DOHH2 (cell line): Measurements from ENCODE around the gene SLC7A9.

Experiments
- CTCF ChIP-seq: fragments of 200-600 bp; sonication (generic); IDR thresholded peaks from one replicate; pipeline ENCODE4 v1.5.1; 2014; ENCODE audit warnings: antibody characterized with exemption, mild to moderate bottlenecking, low read depth, low read length; ENCODE audit not compliant: poor library complexity, severe bottlenecking
- EZH2phosphoT487 ChIP-seq: fragments of 200-600 bp; sonication (generic); IDR thresholded peaks from 2 replicates; pipeline ENCODE4 v1.6.1; 2017; ENCODE audit warnings: borderline replicate concordance, mild to moderate bottlenecking, antibody characterized with exemption, low read length, moderate library complexity, mixed read lengths

- TF ChIP-seq CTCF (no peak), EZH2phosphoT487 (no peak)
These were observed 49.8 kb upstream of the SLC7A9 start for GRCh38 chr19:32919365-32919764.
